GM19395 (cell line): ENCODE measurements around the gene BCORL1.

Experiments used
- ATAC-seq: cut with Tn5 transposase; IDR thresholded peaks from one replicate; pipeline ENCODE4 v1.9.1; 2021; ENCODE audit warnings: mild to moderate bottlenecking, moderate library complexity; ENCODE audit not compliant: unreplicated experiment

BCORL1 gene

GRCh38 chrX:130012683-130013082, 30.2 kb downstream of the BCORL1 start:
- ATAC-seq: no peak

- ATAC-seq: no peak
Observed at GRCh38 chrX:130013661-130014060, 31.2 kb downstream of the BCORL1 start.

GRCh38 chrX:130014356-130014755, 31.9 kb downstream of the BCORL1 start:
- no peak for ATAC-seq

GRCh38 chrX:130014770-130015169, 32.3 kb downstream of the BCORL1 start:
- ATAC-seq: no peak

GRCh38 chrX:130015181-130015580, 32.7 kb downstream of the BCORL1 start:
- no peak for ATAC-seq

GRCh38 chrX:130018143-130018542, 35.7 kb downstream of the BCORL1 start:
- ATAC-seq: no peak

GRCh38 chrX:130020661-130021324, 38.4 kb downstream of the BCORL1 start:
- ATAC-seq: no peak

GRCh38 chrX:130024127-130024526, 41.7 kb downstream of the BCORL1 start:
- peak; percentile 99 for ATAC-seq

- ATAC-seq: no peak
Observed at GRCh38 chrX:130025256-130025655, 42.8 kb downstream of the BCORL1 start.

GRCh38 chrX:130027569-130027968, 45.1 kb downstream of the BCORL1 start:
- ATAC-seq: no peak

GRCh38 chrX:130028196-130028595, 45.8 kb downstream of the BCORL1 start:
- no peak for ATAC-seq

GRCh38 chrX:130030826-130031225, 48.4 kb downstream of the BCORL1 start:
- no peak for ATAC-seq

- no peak for ATAC-seq
Observed at GRCh38 chrX:130032552-130032951, 50.1 kb downstream of the BCORL1 start.

GRCh38 chrX:130034178-130034577, 51.7 kb downstream of the BCORL1 start:
- no peak for ATAC-seq

GRCh38 chrX:130039847-130040246, 57.4 kb downstream of the BCORL1 start:
- no peak for ATAC-seq

- no peak for ATAC-seq
Observed at GRCh38 chrX:130047416-130047815, 65.0 kb downstream of the BCORL1 start.

GRCh38 chrX:130048686-130049222, 66.3 kb downstream of the BCORL1 start:
- no peak for ATAC-seq

GRCh38 chrX:130049821-130050220, 67.4 kb downstream of the BCORL1 start:
- no peak for ATAC-seq

GRCh38 chrX:130051176-130051845, 68.9 kb downstream of the BCORL1 start:
- ATAC-seq: no peak

GRCh38 chrX:130053236-130053635, 70.8 kb downstream of the BCORL1 start:
- ATAC-seq: no peak

GRCh38 chrX:130055103-130055502, 72.7 kb downstream of the BCORL1 start:
- no peak for ATAC-seq

GRCh38 chrX:130055899-130056298, 73.5 kb downstream of the BCORL1 start:
- no peak for ATAC-seq
